SK-N-SH (cell line): Measurements from ENCODE around the gene VKORC1L1. TPM values are rescaled to one million over a fixed set of nuclear protein-coding genes. Genes with fewer than 3 reads are reported as not detected.

Experiments
- CTCF ChIA-PET: fragments of 300-600, 350-600 bp; formaldehyde crosslinking; extraction: SDS; loops from one replicate; lab custom pipeline; 2021; lab: Yijun Ruan, JAX
- POLR2A ChIA-PET: fragments of 350-600 bp; sonication (Branson Sonifier 250); formaldehyde crosslinking; extraction: SDS; loops from one replicate; lab custom pipeline; 2020; ENCODE audit warnings: antibody characterized with exemption, inconsistent platforms; lab: Yijun Ruan, JAX
- DNase-seq: peaks from one replicate; pipeline ENCODE4 v3.0.0; 2012
- H2AFZ ChIP-seq: fragments of 200-600 bp; sonication (generic); 2 replicates; pipeline ENCODE4 v1.8.1; 2016; ENCODE audit warnings: antibody characterized with exemption, mild to moderate bottlenecking, low read depth
- H3F3A ChIP-seq: fragments of 200-600 bp; sonication (generic); replicated peaks from 2 replicates; pipeline ENCODE3; 2016; ENCODE audit warnings: antibody characterized with exemption, mild to moderate bottlenecking; ENCODE audit not compliant: insufficient read depth
- H3K27ac ChIP-seq, 2 experiments: fragments of 200-500 bp in 1 of 2; fragments of 200-600 bp in 1 of 2; sonication (Bioruptor generic) in 1 of 2; sonication (generic), shearing (Covaris generic) in 1 of 2; 2 replicates each; pipeline versions ENCODE4 v1.5.1 to v1.6.1; 2014 to 2016; ENCODE audit warnings: low read depth in 2 of 2, inconsistent platforms in 1 of 2, low read length in 1 of 2, mild to moderate bottlenecking in 1 of 2, mixed read lengths in 1 of 2
- H3K27me3 ChIP-seq: fragments of 200-600 bp; sonication (generic), shearing (Covaris generic); 2 replicates; pipeline ENCODE4 v1.6.1; 2016; ENCODE audit warnings: mixed run types; ENCODE audit not compliant: insufficient read depth
- H3K36me3 ChIP-seq, 2 experiments: fragments of 200-500 bp in 1 of 2; fragments of 200-600 bp in 1 of 2; sonication (Bioruptor generic) in 1 of 2; sonication (generic) in 1 of 2; replicated peaks in 1 of 2; 2 replicates each; pipeline versions ENCODE3 to v1.5.1; 2014 to 2016; ENCODE audit warnings: low read length in 1 of 2, mild to moderate bottlenecking in 1 of 2; ENCODE audit not compliant: insufficient read depth in 2 of 2, control insufficient read depth in 1 of 2
- H3K4me1 ChIP-seq, 2 experiments: fragments of 200-500 bp in 1 of 2; fragments of 200-600 bp in 1 of 2; sonication (Bioruptor generic) in 1 of 2; sonication (generic), shearing (Covaris generic) in 1 of 2; 2 replicates each; pipeline versions ENCODE4 v1.5.1 to v1.6.1; 2014 to 2016; ENCODE audit warnings: low read depth in 1 of 2, low read length in 1 of 2, mixed run types in 1 of 2; ENCODE audit not compliant: insufficient read depth in 2 of 2, control insufficient read depth in 1 of 2
- H3K4me2 ChIP-seq: fragments of 200-600 bp; sonication (generic), shearing (Covaris generic); 2 replicates; pipeline ENCODE4 v1.6.1; 2017; ENCODE audit warnings: mixed run types
- H3K4me3 ChIP-seq, 2 experiments: fragments of 200-500 bp in 1 of 2; fragments of 200-600 bp in 1 of 2; sonication (Bioruptor generic) in 1 of 2; sonication (generic), shearing (Covaris generic) in 1 of 2; 2 replicates each; pipeline versions ENCODE4 v1.5.1 to v1.8.1; 2014 to 2016; ENCODE audit warnings: low read depth in 2 of 2, inconsistent platforms in 1 of 2, low read length in 1 of 2, mild to moderate bottlenecking in 1 of 2, mixed read lengths in 1 of 2, moderate library complexity in 1 of 2
- H3K79me2 ChIP-seq: fragments of 200-600 bp; sonication (generic); 2 replicates; pipeline ENCODE4 v1.8.1; 2017; ENCODE audit warnings: mild to moderate bottlenecking; ENCODE audit not compliant: insufficient read depth
- H3K9ac ChIP-seq: fragments of 200-600 bp; sonication (generic); 2 replicates; pipeline ENCODE4 v1.6.1; 2017; ENCODE audit warnings: mixed run types
- H3K9me2 ChIP-seq: fragments of 200-600 bp; sonication (generic); 2 replicates; pipeline ENCODE4 v1.6.1; 2017; ENCODE audit warnings: mixed run types
- H3K9me3 ChIP-seq: fragments of 200-600 bp; sonication (generic); 2 replicates; pipeline ENCODE4 v1.6.1; 2017; ENCODE audit warnings: mixed run types, mild to moderate bottlenecking, moderate library complexity
- H4K20me1 ChIP-seq: fragments of 200-600 bp; sonication (generic); 2 replicates; pipeline ENCODE4 v1.6.1; 2017; ENCODE audit warnings: mild to moderate bottlenecking, mixed run types; ENCODE audit not compliant: insufficient read depth
- CTCF ChIP-seq: fragments of 200-600 bp; sonication (generic); IDR thresholded peaks from 2 replicates; pipeline ENCODE4 v1.6.1; 2017; ENCODE audit warnings: antibody characterized with exemption, mild to moderate bottlenecking, moderate library complexity
- EZH2phosphoT487 ChIP-seq: fragments of 200-600 bp; sonication (generic); IDR thresholded peaks from 2 replicates; pipeline ENCODE4 v1.6.1; 2017; ENCODE audit warnings: low read depth, mixed run types, mild to moderate bottlenecking, antibody characterized with exemption, moderate library complexity, borderline replicate concordance
- FOXM1 ChIP-seq: IDR thresholded peaks from 2 replicates; pipeline ENCODE4 v1.4.0; 2012; ENCODE audit warnings: low read depth, mild to moderate bottlenecking
- JUND ChIP-seq: IDR thresholded peaks from 2 replicates; pipeline ENCODE4 v1.4.0; 2012
- MAX ChIP-seq: IDR thresholded peaks from 2 replicates; pipeline ENCODE4 v1.4.0; 2012; ENCODE audit warnings: low read depth
- MEF2A ChIP-seq: IDR thresholded peaks from 2 replicates; pipeline ENCODE4 v1.4.0; 2012; ENCODE audit warnings: low read depth, borderline replicate concordance
- MXI1 ChIP-seq: IDR thresholded peaks from 2 replicates; pipeline ENCODE4 v1.6.1; 2012; ENCODE audit warnings: mild to moderate bottlenecking, low read depth, low read length, improper control_type of control experiment
- NRF1 ChIP-seq: IDR thresholded peaks from 2 replicates; pipeline ENCODE4 v1.6.1; 2012; ENCODE audit warnings: low read depth, mild to moderate bottlenecking, low read length
- RCOR1 ChIP-seq: fragments of 150-350 bp; IDR thresholded peaks from 2 replicates; pipeline ENCODE4 v1.6.1; 2017; ENCODE audit warnings: antibody characterized with exemption, low read length
- TAF1 ChIP-seq: IDR thresholded peaks from 2 replicates; pipeline ENCODE4 v1.6.1; 2012; ENCODE audit warnings: low read depth, mild to moderate bottlenecking, low read length, moderate library complexity, borderline replicate concordance
- TEAD4 ChIP-seq: IDR thresholded peaks from 2 replicates; pipeline ENCODE4 v1.4.0; 2012; ENCODE audit warnings: mild to moderate bottlenecking, borderline replicate concordance; ENCODE audit not compliant: insufficient read depth
- USF1 ChIP-seq: IDR thresholded peaks from 2 replicates; pipeline ENCODE4 v1.4.0; 2012; ENCODE audit warnings: low read depth, borderline replicate concordance
- ZBTB33 ChIP-seq: IDR thresholded peaks from 2 replicates; pipeline ENCODE4 v1.4.0; 2012; ENCODE audit warnings: low read depth, borderline replicate concordance
- WGBS: methylation state at CpG from one replicate; pipeline ENCODE4 v1.1.6; 2017; ENCODE audit warnings: low lambda C conversion rate; 5-methylcytosine and 5-hydroxymethylcytosine counted together
- polyA plus RNA-seq, 3 experiments: library from polyadenylated mRNA; depleted of rRNA; stranded (reverse); fragments of >200 nt; gene quantifications; 2 replicates each; pipeline ENCODE4 v1.2.3, GENCODE V29; 2012

Gene VKORC1L1
- polyA plus RNA-seq, 1 of the 3 experiments (the other 2 are of a cell fraction) = 14.7 TPM

GRCh38 chr7:65974876-65975275 is 102.0 kb downstream of the VKORC1L1 start (continued):
- TF ChIP-seq MAX (no peak), JUND (no peak), TAF1 (no peak)

- Histone ChIP-seq H3K9ac (no peak overlapping the region), H3K4me3 (no peak overlapping the region), H3K36me3 (peaks cover 20 to 41% of the 10 kb centered on the region in 2 experiments), H3K27me3 (no peaks in the 10 kb centered on the region), H2AFZ (no peak overlapping the region), H3K4me2 (no peak overlapping the region), H3K9me2 (no peaks in the 10 kb centered on the region), H3K27ac (no peak overlapping the region), H3K9me3 (no peaks in the 10 kb centered on the region), H3F3A (no peaks in the 10 kb centered on the region), H3K4me1 (peaks cover 7 to 8% of the 10 kb centered on the region in 2 experiments; a peak in 1 of 4 replicates), H4K20me1 (peaks cover 12% of the 10 kb centered on the region; the same call in 1 of the 2 replicates), H3K79me2 (peaks cover 23% of the 10 kb centered on the region)
- TF ChIP-seq CTCF (0 out of 2 replicates have a peak, but pooled peaks have one; percentile 12), TEAD4 (no peak), RCOR1 (no peak), NRF1 (no peak), MXI1 (no peak), FOXM1 (no peak)
- ChIA-PET CTCF (interaction anchor here (0.9 kb wide), 1 partner anchor 226 kb away, joined by 4 read pairs; no protein-coding TSS in a partner anchor), POLR2A (no interaction called here)
- 97% methylated on average over 11 of the region's 11 CpGs for WGBS
- DNase-seq = no peak
Observed at GRCh38 chr7:65975814-65976445, 103.1 kb downstream of the VKORC1L1 start.

- peaks cover 18 to 34% of the 10 kb centered on the region in 2 experiments for H3K36me3 ChIP-seq
- no peak overlapping the region for H3K27ac ChIP-seq
- H3K27me3 ChIP-seq = no peaks in the 10 kb centered on the region
- H3K4me2 ChIP-seq = no peak overlapping the region
- no peak overlapping the region for H3K9ac ChIP-seq
- H2AFZ ChIP-seq = no peak overlapping the region
- TF ChIP-seq USF1 (no peak), NRF1 (no peak), EZH2phosphoT487 (no peak), MXI1 (no peak), ZBTB33 (no peak), MEF2A (no peak)
- TF ChIP-seq, all 33 proteins: peak for 0
- DNase-seq = no peak
- CTCF ChIA-PET = no interaction called here
- Histone ChIP-seq H3K4me3 (no peak overlapping the region), H3K4me1 (peaks cover 7 to 11% of the 10 kb centered on the region in 2 experiments; a peak in 1 of 4 replicates), H3K79me2 (peaks cover 31% of the 10 kb centered on the region), H3K9me2 (no peaks in the 10 kb centered on the region), H3F3A (no peaks in the 10 kb centered on the region), H3K9me3 (no peaks in the 10 kb centered on the region), H4K20me1 (peaks cover 13% of the 10 kb centered on the region; the same call in 1 of the 2 replicates)
- POLR2A ChIA-PET = no interaction called here
- WGBS = 92% methylated on average over 15 of the region's 16 CpGs
Observed at GRCh38 chr7:65976659-65977196, 103.9 kb downstream of the VKORC1L1 start.
